Cardiac fibroblast (primary cell): ENCODE results near the gene ADPGK.

Experiments used
- DNase-seq, 2 donors: peaks; one replicate each; pipeline versions ENCODE4 v3.0.0 to v3.0.0-alpha.2; 2010; ENCODE audit warnings: low read depth in 2 of 2
- H3K4me3 ChIP-seq, 2 donors: replicated peaks in 1 of 2; 1 replicate in 1 of 2; 2 replicates in 1 of 2; pipeline ENCODE4 v1.5.1; 2011; ENCODE audit warnings: low read depth in 2 of 2, low read length in 2 of 2, mild to moderate bottlenecking in 2 of 2, moderate library complexity in 1 of 2
- TF ChIP-seq, protein P1 (sequence below): IDR thresholded peaks from one replicate; pipeline ENCODE4 v1.5.1; 2011; ENCODE audit warnings: low read depth, mild to moderate bottlenecking, low read length, inconsistent platforms

ADPGK gene

DNA sequence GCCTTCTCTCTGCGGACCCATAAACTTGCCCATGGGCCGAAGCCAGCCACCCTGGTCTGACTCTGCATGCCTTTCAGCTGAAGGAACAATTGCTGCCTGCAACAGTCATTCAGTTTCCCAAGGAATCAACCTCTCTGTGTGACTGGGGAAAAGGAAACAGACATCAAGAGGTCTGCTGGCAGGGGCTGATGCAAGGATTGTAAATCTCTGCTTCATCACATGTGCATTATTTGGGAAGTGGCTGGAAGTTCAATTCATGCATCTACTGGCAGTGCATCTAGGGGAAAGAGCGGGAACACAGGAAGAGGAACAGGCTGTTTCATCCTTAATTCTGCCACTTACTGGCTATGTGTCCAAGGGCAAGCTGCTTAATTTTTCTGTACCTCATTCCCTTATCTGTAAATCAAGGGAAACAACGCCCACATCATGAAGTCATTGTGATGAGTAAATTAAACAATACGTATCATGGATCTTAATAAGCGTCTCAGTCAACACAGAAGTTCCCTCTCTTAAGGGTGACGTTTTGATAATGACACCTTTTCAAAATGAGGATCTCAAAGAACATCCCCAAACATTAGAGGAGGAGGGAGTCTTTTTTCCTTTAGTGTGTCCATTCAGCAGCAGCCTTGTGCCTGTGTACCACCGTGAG lies 17.4 kb upstream of the ADPGK start:
- peak; percentile 11 to 45 for DNase-seq

DNA sequence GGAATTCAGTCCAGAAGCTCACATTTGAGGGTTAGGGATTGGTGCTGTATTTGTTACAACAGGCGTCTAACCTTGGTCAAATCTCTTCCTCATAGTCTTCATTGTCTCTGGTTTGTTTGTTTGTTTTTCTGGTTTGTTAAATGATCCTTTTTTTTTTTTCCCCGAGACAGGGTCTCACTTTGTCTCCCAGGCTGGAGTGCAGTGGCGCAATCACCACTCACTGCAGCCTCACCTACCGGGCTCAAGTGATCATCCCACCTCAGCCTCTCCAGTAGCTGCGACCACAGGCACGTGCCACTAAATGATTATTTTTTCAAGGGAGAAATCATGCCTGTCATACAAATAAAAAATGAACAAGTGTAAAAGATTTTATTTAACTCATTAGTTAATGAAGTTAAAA lies 14.3 kb upstream of the ADPGK start:
- TF ChIP-seq, protein P1, sequence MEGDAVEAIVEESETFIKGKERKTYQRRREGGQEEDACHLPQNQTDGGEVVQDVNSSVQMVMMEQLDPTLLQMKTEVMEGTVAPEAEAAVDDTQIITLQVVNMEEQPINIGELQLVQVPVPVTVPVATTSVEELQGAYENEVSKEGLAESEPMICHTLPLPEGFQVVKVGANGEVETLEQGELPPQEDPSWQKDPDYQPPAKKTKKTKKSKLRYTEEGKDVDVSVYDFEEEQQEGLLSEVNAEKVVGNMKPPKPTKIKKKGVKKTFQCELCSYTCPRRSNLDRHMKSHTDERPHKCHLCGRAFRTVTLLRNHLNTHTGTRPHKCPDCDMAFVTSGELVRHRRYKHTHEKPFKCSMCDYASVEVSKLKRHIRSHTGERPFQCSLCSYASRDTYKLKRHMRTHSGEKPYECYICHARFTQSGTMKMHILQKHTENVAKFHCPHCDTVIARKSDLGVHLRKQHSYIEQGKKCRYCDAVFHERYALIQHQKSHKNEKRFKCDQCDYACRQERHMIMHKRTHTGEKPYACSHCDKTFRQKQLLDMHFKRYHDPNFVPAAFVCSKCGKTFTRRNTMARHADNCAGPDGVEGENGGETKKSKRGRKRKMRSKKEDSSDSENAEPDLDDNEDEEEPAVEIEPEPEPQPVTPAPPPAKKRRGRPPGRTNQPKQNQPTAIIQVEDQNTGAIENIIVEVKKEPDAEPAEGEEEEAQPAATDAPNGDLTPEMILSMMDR, result no peak
- H3K4me3 ChIP-seq, result no peak overlapping the region
- DNase-seq, result no peak

More for the DNA sequence above, 17.4 kb upstream of the ADPGK start:
- TF ChIP-seq, protein P1, result no peak
- no peak overlapping the region for H3K4me3 ChIP-seq

DNA sequence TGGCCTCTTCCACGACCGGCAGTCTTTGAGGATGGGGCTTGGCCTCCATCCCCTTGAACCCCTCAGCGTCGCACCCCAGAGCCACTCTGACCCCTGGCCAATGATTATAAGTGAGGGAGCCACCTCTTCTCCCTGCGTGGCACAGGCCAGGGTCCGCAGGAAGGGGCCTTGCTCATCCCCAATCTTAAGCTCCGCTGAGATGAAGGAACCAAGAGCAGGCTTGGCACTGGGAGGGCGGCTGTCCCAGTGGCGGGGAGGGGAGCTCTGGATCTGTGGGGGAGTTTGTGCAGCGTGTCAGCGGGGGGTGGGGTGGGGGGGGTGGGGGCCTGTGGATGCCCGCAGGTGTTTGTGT lies 13.8 kb upstream of the ADPGK start:
- no peak for DNase-seq
- TF ChIP-seq, protein P1, result no peak
- peak overlapping the region; percentile 50 to 52 for H3K4me3 ChIP-seq

DNA sequence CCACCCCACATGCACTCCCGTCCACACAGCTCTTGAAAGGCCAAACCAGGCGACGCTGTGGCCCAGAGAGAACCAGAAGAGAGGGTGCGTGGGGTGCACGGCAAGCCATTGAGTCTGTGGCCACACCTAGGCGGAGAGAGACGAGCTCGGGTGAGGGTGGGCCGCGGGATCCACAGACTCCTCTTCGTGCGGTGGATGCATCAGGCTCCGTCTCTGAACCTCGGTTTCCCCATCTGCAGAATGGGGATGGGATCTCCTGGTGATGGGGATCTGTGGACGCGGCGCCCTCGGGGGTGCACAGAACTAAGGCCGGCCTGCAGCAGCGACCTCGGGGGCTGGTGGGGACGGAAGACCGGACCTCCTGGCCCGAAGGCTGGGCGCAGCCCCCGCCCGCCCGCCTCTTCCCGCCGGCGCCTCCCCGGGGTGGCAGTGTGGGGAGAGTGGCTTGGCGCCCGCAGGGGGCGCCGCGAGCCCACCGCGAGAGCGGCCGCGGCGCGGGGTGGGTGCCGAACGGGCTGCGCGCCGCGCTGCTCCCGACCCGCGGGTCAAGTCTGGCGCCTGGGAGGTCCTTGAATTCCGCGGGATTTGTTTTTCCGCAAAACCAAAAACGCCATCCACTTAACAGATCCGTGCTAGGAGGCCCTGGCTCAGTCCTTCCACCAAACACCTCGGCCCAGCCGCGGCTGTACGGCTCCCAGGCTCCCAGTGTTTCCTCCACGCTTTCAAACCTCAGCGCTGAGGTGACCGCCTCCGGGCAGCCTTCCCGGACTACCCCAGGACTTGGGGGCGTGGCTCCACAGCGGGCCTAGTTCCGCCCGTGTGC lies 13.2 kb upstream of the ADPGK start:
- TF ChIP-seq, protein P1, result no peak
- peak overlapping the region; percentile 50 to 52 for H3K4me3 ChIP-seq

DNA sequence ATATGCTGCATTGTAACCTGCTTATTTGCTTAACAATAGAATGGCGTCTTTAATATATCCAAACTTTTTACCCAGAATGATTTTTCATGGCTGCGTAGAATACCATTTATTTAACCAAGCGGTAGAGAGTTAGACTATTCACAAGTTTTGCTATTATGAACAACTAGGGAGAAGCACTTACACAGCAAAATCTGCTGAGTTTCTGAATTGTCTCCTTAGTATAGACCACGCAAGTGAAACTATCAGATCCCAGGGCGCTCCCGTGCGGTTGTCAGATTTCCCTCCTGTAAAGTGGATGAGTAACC lies 12.6 kb upstream of the ADPGK start:
- DNase-seq, result no peak
- H3K4me3 ChIP-seq, result no peak overlapping the region
- TF ChIP-seq, protein P1, result no peak

More for the DNA sequence above, 13.2 kb upstream of the ADPGK start:
- DNase-seq, result peak; percentile 40 to 49

DNA sequence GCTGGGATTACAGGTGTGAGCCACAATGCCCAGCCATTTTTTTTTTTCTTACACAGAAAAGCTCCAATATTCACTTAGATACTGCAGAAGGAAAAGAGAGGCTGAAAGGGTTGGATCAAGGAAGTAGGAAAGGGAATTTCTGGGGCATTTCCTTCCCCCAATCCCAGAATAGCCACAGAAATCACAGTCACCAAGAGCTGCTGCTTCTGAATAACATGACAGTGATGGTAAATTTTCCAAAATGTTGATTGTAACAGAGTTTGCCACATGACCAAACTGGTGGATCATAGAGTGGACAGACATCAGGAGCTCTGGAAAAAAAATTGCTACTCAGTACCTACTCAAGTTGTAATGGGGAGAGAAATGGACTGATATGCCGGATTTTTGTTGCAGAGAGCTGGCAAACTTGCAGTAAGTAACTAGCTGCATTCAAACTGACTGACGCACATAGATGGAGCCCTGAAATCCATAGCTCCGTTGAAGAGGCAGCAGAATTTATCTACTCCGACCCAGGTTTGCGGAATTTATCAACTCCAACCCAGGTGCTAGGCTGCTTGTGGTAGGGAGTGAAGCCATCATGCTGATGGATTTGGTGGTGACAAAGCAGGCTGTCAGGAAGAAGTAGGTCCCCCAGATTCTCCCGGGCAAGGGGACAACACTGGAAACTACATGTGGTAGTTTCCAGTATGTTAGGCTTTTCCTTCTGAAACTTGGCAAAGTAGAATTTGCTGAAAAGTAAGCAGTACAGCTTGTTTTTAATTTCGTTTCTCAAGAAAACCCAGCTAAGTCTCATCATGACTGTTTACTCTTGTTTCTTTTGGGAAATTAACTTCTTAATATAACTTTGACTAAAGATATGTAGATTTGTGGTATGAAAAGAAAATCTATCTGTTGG lies 10.5 kb upstream of the ADPGK start:
- peak in 1 of 2 donors; percentile 5 for DNase-seq
- H3K4me3 ChIP-seq, result no peak overlapping the region
- TF ChIP-seq, protein P1, result no peak
